H7 (cell line): ENCODE results near the gene SLC6A6. TPM values are rescaled to one million over a fixed set of nuclear protein-coding genes. Genes with fewer than 3 reads are reported as not detected.
A peak's percentile ranks its signal among the peaks of the same experiment; 100 is the strongest.

Experiments
- DNase-seq: peaks from one replicate; pipeline ENCODE4 v3.0.0; 2012
- H3K27me3 ChIP-seq: 2 replicates; pipeline ENCODE4 v1.6.0; 2011; ENCODE audit warnings: mild to moderate bottlenecking, low read length; ENCODE audit not compliant: control insufficient read depth, insufficient read depth
- H3K36me3 ChIP-seq: replicated peaks from 2 replicates; pipeline ENCODE4 v1.5.1; 2011; ENCODE audit warnings: low read length; ENCODE audit not compliant: control insufficient read depth, insufficient read depth
- H3K4me3 ChIP-seq: 2 replicates; pipeline ENCODE4 v1.5.1; 2011; ENCODE audit warnings: low read depth, mild to moderate bottlenecking, control low read depth, low read length, moderate library complexity; ENCODE audit not compliant: insufficient read depth
- total RNA-seq: library from RNA; depleted of rRNA; stranded (reverse); fragments of >200 nt; shearing (Covaris generic); gene quantifications from 2 replicates; pipeline ENCODE4 v1.2.3, GENCODE V29; 2014

The SLC6A6 gene
- total RNA-seq, 1 experiment from 2014 or later, result 88.8 TPM

- no peak for DNase-seq
- no peaks in the 10 kb centered on the region; the same call in 1 of the 2 replicates for H3K27me3 ChIP-seq
- no peaks in the 10 kb centered on the region for H3K36me3 ChIP-seq
- no peak overlapping the region for H3K4me3 ChIP-seq
Measured at GRCh38 chr3:14496351-14496750, 93.9 kb downstream of the SLC6A6 start.

- peak; percentile 87 for DNase-seq
- no peaks in the 10 kb centered on the region; the same call in 1 of the 2 replicates for H3K27me3 ChIP-seq
- no peaks in the 10 kb centered on the region for H3K36me3 ChIP-seq
- H3K4me3 ChIP-seq, result no peak overlapping the region
Measured at GRCh38 chr3:14497321-14497720, 94.9 kb downstream of the SLC6A6 start.

GRCh38 chr3:14502472-14502871, 100.1 kb downstream of the SLC6A6 start:
- DNase-seq, result no peak
- Histone ChIP-seq H3K4me3 (no peak overlapping the region), H3K36me3 (no peaks in the 10 kb centered on the region), H3K27me3 (no peaks in the 10 kb centered on the region; the same call in 1 of the 2 replicates)

GRCh38 chr3:14503033-14503705, 100.8 kb downstream of the SLC6A6 start:
- Histone ChIP-seq H3K36me3 (no peaks in the 10 kb centered on the region), H3K4me3 (no peak overlapping the region), H3K27me3 (no peaks in the 10 kb centered on the region)
- DNase-seq, result no peak

GRCh38 chr3:14503706-14504065, 101.3 kb downstream of the SLC6A6 start:
- no peaks in the 10 kb centered on the region for H3K36me3 ChIP-seq
- no peaks in the 10 kb centered on the region for H3K27me3 ChIP-seq
- no peak overlapping the region for H3K4me3 ChIP-seq
- DNase-seq, result no peak

- no peak overlapping the region for H3K4me3 ChIP-seq
- no peak for DNase-seq
- H3K36me3 ChIP-seq, result no peaks in the 10 kb centered on the region
- no peaks in the 10 kb centered on the region for H3K27me3 ChIP-seq
Measured at GRCh38 chr3:14505001-14505802, 102.8 kb downstream of the SLC6A6 start.

GRCh38 chr3:14505803-14506500, 103.5 kb downstream of the SLC6A6 start:
- no peak for DNase-seq
- Histone ChIP-seq H3K4me3 (no peak overlapping the region), H3K27me3 (no peaks in the 10 kb centered on the region), H3K36me3 (no peaks in the 10 kb centered on the region)

- Histone ChIP-seq H3K27me3 (no peaks in the 10 kb centered on the region), H3K36me3 (no peaks in the 10 kb centered on the region), H3K4me3 (no peak overlapping the region)
- no peak for DNase-seq
Measured at GRCh38 chr3:14506626-14507304, 104.4 kb downstream of the SLC6A6 start.

GRCh38 chr3:14507305-14507741, 104.9 kb downstream of the SLC6A6 start:
- H3K36me3 ChIP-seq, result no peaks in the 10 kb centered on the region
- DNase-seq, result no peak
- no peaks in the 10 kb centered on the region for H3K27me3 ChIP-seq
- no peak overlapping the region for H3K4me3 ChIP-seq

- H3K27me3 ChIP-seq, result no peaks in the 10 kb centered on the region
- no peak for DNase-seq
- H3K4me3 ChIP-seq, result no peak overlapping the region
- no peaks in the 10 kb centered on the region for H3K36me3 ChIP-seq
Measured at GRCh38 chr3:14507757-14508504, 105.5 kb downstream of the SLC6A6 start.

- no peak for DNase-seq
- Histone ChIP-seq H3K4me3 (no peak overlapping the region), H3K27me3 (no peaks in the 10 kb centered on the region), H3K36me3 (no peaks in the 10 kb centered on the region)
Measured at GRCh38 chr3:14508505-14508819, 106.1 kb downstream of the SLC6A6 start.

GRCh38 chr3:14508966-14509795, 106.8 kb downstream of the SLC6A6 start:
- Histone ChIP-seq H3K36me3 (no peaks in the 10 kb centered on the region), H3K4me3 (peak overlapping the region; percentile 24), H3K27me3 (no peaks in the 10 kb centered on the region)
- peak; percentile 98 for DNase-seq

- Histone ChIP-seq H3K36me3 (no peaks in the 10 kb centered on the region), H3K4me3 (no peak overlapping the region), H3K27me3 (no peaks in the 10 kb centered on the region)
- DNase-seq, result no peak
Measured at GRCh38 chr3:14509796-14510100, 107.3 kb downstream of the SLC6A6 start.
